H1 (cell line): ENCODE data around the gene TAF15. TPM values are rescaled to one million over a fixed set of nuclear protein-coding genes. Genes with fewer than 3 reads are reported as not detected.

Experiments
- CTCF ChIA-PET: fragments of 300-600 bp; sonication (Branson Sonifier 250); formaldehyde crosslinking; loops from one replicate; lab custom pipeline; 2021; ENCODE audit not compliant: partially characterized antibody; lab: Charles Lee
- POLR2A ChIA-PET: fragments of 300-600 bp; sonication (Branson Sonifier 250); formaldehyde crosslinking; loops from one replicate; lab custom pipeline; 2021; ENCODE audit warnings: inconsistent platforms; ENCODE audit not compliant: partially characterized antibody; lab: Charles Lee
- DNase-seq, 2 experiments: peaks; one replicate each; pipeline versions ENCODE4 v3.0.0 to v3.0.0-alpha.2; 2010 to 2022; ENCODE audit warnings: low spot score in 2 of 2, low read depth in 1 of 2, mixed read lengths in 1 of 2
- FAIRE-seq: peaks from 2 replicates; lab custom pipeline; 2011; peaks lifted over from hg19 to GRCh38; lab: Jason Lieb, UNC
- H2AFZ ChIP-seq: 2 replicates; pipeline ENCODE4 v1.8.1; 2012; ENCODE audit warnings: low read length, inconsistent platforms
- H2AK5ac ChIP-seq: 2 replicates; pipeline ENCODE4 v1.6.1; 2013; ENCODE audit warnings: low read depth, low read length
- H2BK120ac ChIP-seq: replicated peaks from 2 replicates; pipeline ENCODE3; 2013; ENCODE audit warnings: low read depth, low read length, inconsistent platforms
- H2BK12ac ChIP-seq: 2 replicates; pipeline ENCODE4 v1.6.1; 2013; ENCODE audit warnings: low read depth, low read length
- H2BK15ac ChIP-seq: 2 replicates; pipeline ENCODE4 v1.6.1; 2013; ENCODE audit warnings: low read length
- H2BK20ac ChIP-seq: 2 replicates; pipeline ENCODE4 v1.6.1; 2013; ENCODE audit warnings: low read length
- H2BK5ac ChIP-seq: 2 replicates; pipeline ENCODE4 v1.6.1; 2013; ENCODE audit warnings: low read depth, low read length
- H3K14ac ChIP-seq: 2 replicates; pipeline ENCODE4 v1.6.1; 2013; ENCODE audit warnings: inconsistent platforms; ENCODE audit not compliant: insufficient read length
- H3K18ac ChIP-seq: 2 replicates; pipeline ENCODE4 v1.6.1; 2013; ENCODE audit warnings: low read length; ENCODE audit errors: extremely low read depth
- H3K23ac ChIP-seq: 2 replicates; pipeline ENCODE4 v1.6.1; 2013; ENCODE audit warnings: inconsistent platforms; ENCODE audit not compliant: insufficient read length
- H3K23me2 ChIP-seq: 2 replicates; pipeline ENCODE4 v1.6.1; 2013; ENCODE audit warnings: low read depth, low read length
- H3K27ac ChIP-seq: 2 replicates; pipeline ENCODE4 v1.6.1; 2011; ENCODE audit warnings: low read depth, low read length, inconsistent platforms
- H3K27me3 ChIP-seq, 4 experiments: replicated peaks in 1 of 4; 1 replicate in 1 of 4; 2 replicates in 3 of 4; pipeline versions ENCODE4 v1.6.1 to v1.8.1; 2011 to 2013; ENCODE audit warnings: low read length in 3 of 4, mild to moderate bottlenecking in 3 of 4, inconsistent platforms in 2 of 4, mixed read lengths in 2 of 4, moderate library complexity in 1 of 4; ENCODE audit not compliant: control insufficient read depth in 3 of 4, insufficient read depth in 3 of 4; ENCODE audit errors: extremely low read depth in 1 of 4
- H3K36me3 ChIP-seq, 4 experiments: 2 replicates each; pipeline versions ENCODE4 v1.6.1 to v1.8.1; 2011 to 2013; ENCODE audit warnings: mild to moderate bottlenecking in 4 of 4, low read length in 3 of 4, moderate library complexity in 2 of 4, control low read depth in 1 of 4, inconsistent platforms in 1 of 4; ENCODE audit not compliant: insufficient read depth in 4 of 4, control insufficient read depth in 2 of 4
- H3K4ac ChIP-seq: replicated peaks from 2 replicates; pipeline ENCODE3; 2013; ENCODE audit warnings: low read length, low read depth, mixed read lengths, inconsistent platforms; ENCODE audit not compliant: insufficient read length
- H3K4me1 ChIP-seq, 4 experiments: replicated peaks in 1 of 4; 1 replicate in 1 of 4; 2 replicates in 3 of 4; pipeline versions ENCODE4 v1.6.1 to v1.8.1; 2011 to 2013; ENCODE audit warnings: low read length in 3 of 4, inconsistent platforms in 2 of 4, mixed read lengths in 1 of 4; ENCODE audit not compliant: insufficient read depth in 4 of 4, control insufficient read depth in 3 of 4
- H3K4me2 ChIP-seq, 2 experiments: 2 replicates each; pipeline versions ENCODE4 v1.6.1 to v1.8.1; 2011 to 2013; ENCODE audit warnings: low read depth in 2 of 2, low read length in 2 of 2, control low read depth in 1 of 2, inconsistent platforms in 1 of 2, mild to moderate bottlenecking in 1 of 2; ENCODE audit not compliant: insufficient read depth in 1 of 2
- H3K4me3 ChIP-seq, 4 experiments: fragments of 200-600, 300-600 bp in 1 of 4; sonication (generic), shearing (Covaris generic), sonication (Bioruptor Twin) in 1 of 4; 2 replicates each; pipeline versions ENCODE4 v1.5.1 to v1.8.1; 2011 to 2016; ENCODE audit warnings: low read length in 4 of 4, low read depth in 3 of 4, control low read depth in 2 of 4, inconsistent platforms in 2 of 4, mild to moderate bottlenecking in 2 of 4, mixed read lengths in 1 of 4, moderate library complexity in 1 of 4; ENCODE audit not compliant: insufficient read depth in 2 of 4; ENCODE audit errors: extremely low read depth in 1 of 4
- H3K56ac ChIP-seq: replicated peaks from 2 replicates; pipeline ENCODE3; 2013; ENCODE audit warnings: low read depth, mild to moderate bottlenecking, mixed read lengths, low read length, inconsistent platforms; ENCODE audit not compliant: insufficient read length
- H3K79me1 ChIP-seq: 2 replicates; pipeline ENCODE4 v1.6.1; 2013; ENCODE audit warnings: low read depth, low read length, control low read depth
- H3K79me2 ChIP-seq, 2 experiments: 2 replicates each; pipeline versions ENCODE4 v1.6.1 to v1.8.1; 2012 to 2013; ENCODE audit warnings: low read length in 2 of 2, mild to moderate bottlenecking in 2 of 2, inconsistent platforms in 1 of 2; ENCODE audit not compliant: insufficient read depth in 2 of 2, control insufficient read depth in 1 of 2
- H3K9ac ChIP-seq, 4 experiments: replicated peaks in 1 of 4; 1 replicate in 1 of 4; 2 replicates in 3 of 4; pipeline versions ENCODE4 v1.6.1 to v1.8.1; 2011 to 2013; ENCODE audit warnings: low read depth in 3 of 4, low read length in 3 of 4, control low read depth in 2 of 4, mild to moderate bottlenecking in 2 of 4, moderate library complexity in 2 of 4, inconsistent platforms in 1 of 4; ENCODE audit errors: extremely low read depth in 1 of 4
- H3K9me3 ChIP-seq, 2 experiments: 2 replicates each; pipeline versions ENCODE4 v1.6.1 to v1.8.1; 2012 to 2013; ENCODE audit warnings: mild to moderate bottlenecking in 2 of 2, moderate library complexity in 2 of 2, control low read depth in 1 of 2, inconsistent platforms in 1 of 2, low read depth in 1 of 2, low read length in 1 of 2, mixed read lengths in 1 of 2; ENCODE audit not compliant: insufficient read depth in 2 of 2
- H4K20me1 ChIP-seq, 2 experiments: replicated peaks in 1 of 2; 2 replicates each; pipeline versions ENCODE3 to v1.8.1; 2011 to 2013; ENCODE audit warnings: inconsistent platforms in 2 of 2, low read length in 2 of 2, mild to moderate bottlenecking in 1 of 2; ENCODE audit not compliant: insufficient read depth in 2 of 2, control insufficient read depth in 1 of 2
- H4K5ac ChIP-seq: 2 replicates; pipeline ENCODE4 v1.6.1; 2013; ENCODE audit warnings: low read length, low read depth, mixed read lengths, inconsistent platforms; ENCODE audit not compliant: insufficient read length
- H4K8ac ChIP-seq: 2 replicates; pipeline ENCODE4 v1.8.0; 2013; ENCODE audit warnings: mild to moderate bottlenecking, moderate library complexity, low read length, inconsistent platforms; ENCODE audit not compliant: insufficient read depth; ENCODE audit errors: extremely low read depth
- H4K91ac ChIP-seq: replicated peaks from 2 replicates; pipeline ENCODE3; 2013; ENCODE audit warnings: low read length, mixed read lengths, inconsistent platforms; ENCODE audit not compliant: insufficient read length
- BACH1 ChIP-seq: IDR thresholded peaks from 2 replicates; pipeline ENCODE4 v1.6.1; 2012; ENCODE audit warnings: low read length, improper control_type of control experiment
- CBX8 ChIP-seq: fragments of 300-800, 300-1000 bp; sonication (generic); IDR thresholded peaks from 2 replicates; pipeline ENCODE4 v1.7.1; 2016; ENCODE audit warnings: low read depth, low read length, borderline replicate concordance
- CEBPB ChIP-seq: IDR thresholded peaks from 2 replicates; pipeline ENCODE4 v1.6.1; 2012; ENCODE audit warnings: low read depth, low read length
- CHD1 ChIP-seq: IDR thresholded peaks from 2 replicates; pipeline ENCODE4 v1.6.1; 2012; ENCODE audit warnings: low read depth, low read length, improper control_type of control experiment
- EGR1 ChIP-seq: IDR thresholded peaks from 2 replicates; pipeline ENCODE4 v1.6.1; 2011; ENCODE audit warnings: low read depth, low read length, borderline replicate concordance
- EZH2 ChIP-seq: fragments of 200-600 bp; sonication (generic); IDR thresholded peaks from 2 replicates; pipeline ENCODE4 v1.7.1; 2012; ENCODE audit warnings: low read depth, mild to moderate bottlenecking, moderate library complexity, low read length, inconsistent platforms; ENCODE audit not compliant: severe bottlenecking
- GABPA ChIP-seq: IDR thresholded peaks from 2 replicates; pipeline ENCODE4 v1.6.1; 2011; ENCODE audit warnings: mild to moderate bottlenecking, low read length, moderate library complexity, borderline replicate concordance; ENCODE audit not compliant: insufficient read depth
- KDM1A ChIP-seq: fragments of 200-600, 300-600 bp; sonication (generic); IDR thresholded peaks from 2 replicates; pipeline ENCODE4 v1.7.1; 2016; ENCODE audit warnings: mild to moderate bottlenecking, low read length, borderline replicate concordance
- KDM5A ChIP-seq: fragments of 200-600 bp; IDR thresholded peaks from 2 replicates; pipeline ENCODE4 v1.7.1; 2012; ENCODE audit warnings: mild to moderate bottlenecking, low read length, inconsistent platforms, mixed read lengths
- NANOG ChIP-seq: IDR thresholded peaks from 2 replicates; pipeline ENCODE4 v1.6.1; 2011; ENCODE audit warnings: low read length, low read depth, mild to moderate bottlenecking, inconsistent platforms; ENCODE audit not compliant: insufficient read depth, poor library complexity, severe bottlenecking
- RBBP5 ChIP-seq: IDR thresholded peaks from 2 replicates; pipeline ENCODE4 v1.7.1; 2012; ENCODE audit warnings: low read depth, mild to moderate bottlenecking, inconsistent platforms, low read length, moderate library complexity, borderline replicate concordance
- WGBS, 2 experiments: shearing (Covaris generic) in 1 of 2; methylation state at CpG; one replicate each; pipeline versions ENCODE4 v1.1.6 to v1.1.7; 2013 to 2015; ENCODE audit warnings: low lambda C conversion rate in 2 of 2, mixed read lengths in 2 of 2, inconsistent platforms in 1 of 2, low coverage in 1 of 2, missing lambda C conversion rate in 1 of 2; ENCODE audit not compliant: insufficient replicate concordance in 2 of 2, insufficient coverage in 1 of 2, insufficient read length in 1 of 2; ENCODE audit errors: extremely low coverage in 1 of 2, missing lambda C conversion rate in 1 of 2; 5-methylcytosine and 5-hydroxymethylcytosine counted together
- polyA plus RNA-seq, 7 experiments: library from polyadenylated mRNA; depleted of rRNA in 3 of 7; stranded (reverse) in 5 of 7; unstranded in 2 of 7; fragments of >200 nt in 5 of 7; fragments of 200-250 nt in 2 of 7; gene quantifications; 1 replicate in 5 of 7; 2 replicates in 1 of 7; 4 replicates in 1 of 7; pipeline versions ENCODE4 v1.2.1 to v1.2.3, GENCODE V29; 2011 to 2013; ENCODE audit warnings: missing spikeins in 2 of 7, mixed read lengths in 2 of 7
- total RNA-seq: library from RNA; stranded (reverse); fragmentation: NEBNext Ultra II Directional; extraction: Animal tissue kit (Norgen Biotek cat#: 25700); gene quantifications from 2 replicates; pipeline ENCODE4 v1.2.1, GENCODE V29; 2021
- TF ChIP-seq, protein P1 (sequence below): IDR thresholded peaks from 2 replicates; pipeline ENCODE4 v1.6.1; 2012; ENCODE audit warnings: low read length, inconsistent platforms

Gene TAF15
- total and polyA plus RNA-seq, 2 of the 8 experiments (the other 6 are each of a cell fraction or from before 2014, with no cell fraction given): 80.1 to 338 TPM

DNA sequence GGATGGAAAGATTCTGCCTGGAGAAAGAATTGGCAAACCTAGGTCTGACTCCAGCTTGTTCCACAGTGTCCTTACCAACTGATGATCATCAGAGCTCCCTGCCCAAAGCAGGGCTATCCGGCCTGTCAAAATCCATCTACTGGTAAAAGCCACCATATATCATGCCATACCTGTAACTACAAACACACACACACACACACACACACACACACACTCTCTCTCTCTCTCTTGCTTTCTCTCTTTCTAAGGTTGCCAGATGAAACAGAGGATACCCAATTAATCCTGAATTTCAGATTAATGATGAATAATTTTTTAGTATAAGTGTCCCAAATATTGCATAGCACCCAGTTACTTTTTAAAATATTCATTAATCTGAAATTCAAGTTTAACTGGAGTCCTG, 12.3 kb upstream of the TAF15 start:
- peaks cover 23 to 54% (median 43%) of the 10 kb centered on the region in 4 experiments for H3K27me3 ChIP-seq
- CTCF ChIA-PET: interaction anchor here (0.6 to 11.7 kb wide), 7 partner anchors 8 to 363 kb away, joined by 3 to 179 read pairs (median 4); partner anchors contain the start of genes C17orf50 and TAF15
- TF ChIP-seq CBX8: no peak
- no peak for TF ChIP-seq RBBP5
- TF ChIP-seq EGR1: no peak
- no peak for TF ChIP-seq EZH2
- TF ChIP-seq GABPA: no peak
- TF ChIP-seq CHD1: no peak
- TF ChIP-seq KDM5A: no peak
- TF ChIP-seq KDM1A: no peak
- TF ChIP-seq, protein P1, sequence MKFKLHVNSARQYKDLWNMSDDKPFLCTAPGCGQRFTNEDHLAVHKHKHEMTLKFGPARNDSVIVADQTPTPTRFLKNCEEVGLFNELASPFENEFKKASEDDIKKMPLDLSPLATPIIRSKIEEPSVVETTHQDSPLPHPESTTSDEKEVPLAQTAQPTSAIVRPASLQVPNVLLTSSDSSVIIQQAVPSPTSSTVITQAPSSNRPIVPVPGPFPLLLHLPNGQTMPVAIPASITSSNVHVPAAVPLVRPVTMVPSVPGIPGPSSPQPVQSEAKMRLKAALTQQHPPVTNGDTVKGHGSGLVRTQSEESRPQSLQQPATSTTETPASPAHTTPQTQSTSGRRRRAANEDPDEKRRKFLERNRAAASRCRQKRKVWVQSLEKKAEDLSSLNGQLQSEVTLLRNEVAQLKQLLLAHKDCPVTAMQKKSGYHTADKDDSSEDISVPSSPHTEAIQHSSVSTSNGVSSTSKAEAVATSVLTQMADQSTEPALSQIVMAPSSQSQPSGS: no peak
- no peak for TF ChIP-seq BACH1
- TF ChIP-seq NANOG: no peak
- no peak for TF ChIP-seq CEBPB

More for the DNA sequence above, 12.3 kb upstream of the TAF15 start:
- Histone ChIP-seq H3K79me2 (no peaks in the 10 kb centered on the region), H2BK20ac (no peak overlapping the region), H3K14ac (no peak overlapping the region), H4K91ac (no peak overlapping the region), H3K4ac (no peak overlapping the region), H3K9me3 (no peaks in the 10 kb centered on the region), H3K27ac (no peak overlapping the region), H3K18ac (no peak overlapping the region), H4K8ac (no peak overlapping the region), H2BK120ac (no peak overlapping the region), H3K79me1 (no peaks in the 10 kb centered on the region), H3K36me3 (no peaks in the 10 kb centered on the region), H2AFZ (no peak overlapping the region), H3K56ac (no peak overlapping the region), H2BK15ac (no peak overlapping the region), H2BK5ac (no peak overlapping the region), H4K20me1 (peaks cover 2% of the 10 kb centered on the region in 2 experiments), H3K23me2 (peaks cover 11% of the 10 kb centered on the region; the same call in 1 of the 2 replicates), H3K4me2 (no peak overlapping the region), H2AK5ac (no peak overlapping the region), H4K5ac (no peak overlapping the region), H3K23ac (no peak overlapping the region), H3K9ac (no peak overlapping the region), H3K4me1 (peaks cover 0 to 10% (median 5%) of the 10 kb centered on the region in 4 experiments; a peak in 5 of 7 replicates), H2BK12ac (no peak overlapping the region), H3K4me3 (no peak overlapping the region)
- peak in 1 of 2 experiments; percentile 2 for DNase-seq
- WGBS, 2 experiments: 87% methylated on average over 1 of the region's 1 CpG; no CpG with 5 or more reads in 1 of the 2 experiments
- no peak for FAIRE-seq
- POLR2A ChIA-PET: interaction anchor here (0.9 to 7.5 kb wide), 2 partner anchors 13 to 23 kb away, joined by 3 to 50 read pairs; partner anchors contain the start of gene TAF15
